SU-DHL-6 (cell line): ENCODE data around the gene TCF21.

Experiments
- H2AFZ ChIP-seq: fragments of 200-600 bp; sonication (generic); 2 replicates; pipeline ENCODE4 v1.6.1; 2014; ENCODE audit warnings: low read depth, mild to moderate bottlenecking, moderate library complexity, mixed read lengths, antibody characterized with exemption, low read length; ENCODE audit not compliant: severe bottlenecking
- H3F3A ChIP-seq: fragments of 200-600 bp; shearing (Covaris generic); 2 replicates; pipeline ENCODE4 v1.6.0; 2016; ENCODE audit warnings: antibody characterized with exemption, mild to moderate bottlenecking; ENCODE audit not compliant: insufficient read depth
- H3K27ac ChIP-seq: fragments of 200-600 bp; sonication (generic); 2 replicates; pipeline ENCODE4 v1.5.1; 2016; ENCODE audit warnings: low read depth, mild to moderate bottlenecking, low read length, moderate library complexity, mixed read lengths
- H3K27me3 ChIP-seq: fragments of 200-600 bp; sonication (generic), shearing (Covaris generic); 2 replicates; pipeline ENCODE4 v1.6.0; 2014; ENCODE audit warnings: mild to moderate bottlenecking, low read length
- H3K36me3 ChIP-seq: fragments of 200-600 bp; sonication (generic); 2 replicates; pipeline ENCODE4 v1.6.1; 2014; ENCODE audit warnings: mild to moderate bottlenecking, low read length, mixed read lengths
- H3K4me2 ChIP-seq: fragments of 300-600, 200-600 bp; shearing (Covaris generic), sonication (generic); 2 replicates; pipeline ENCODE4 v1.6.0; 2014; ENCODE audit warnings: low read length, low read depth, mild to moderate bottlenecking; ENCODE audit not compliant: poor library complexity, severe bottlenecking
- H3K4me3 ChIP-seq: fragments of 200-600 bp; sonication (generic); 2 replicates; pipeline ENCODE4 v1.5.1; 2014; ENCODE audit warnings: antibody characterized with exemption, low read length, mild to moderate bottlenecking, mixed read lengths; ENCODE audit not compliant: insufficient read depth, poor library complexity, severe bottlenecking
- H3K79me2 ChIP-seq: fragments of 200-600 bp; sonication (generic); 2 replicates; pipeline ENCODE4 v1.6.1; 2014; ENCODE audit warnings: mild to moderate bottlenecking, low read length, moderate library complexity; ENCODE audit not compliant: insufficient read depth
- H3K9ac ChIP-seq: fragments of 200-600 bp; sonication (generic); 2 replicates; pipeline ENCODE4 v1.7.0; 2014; ENCODE audit warnings: mild to moderate bottlenecking, low read length
- H3K9me2 ChIP-seq: fragments of 200-600 bp; sonication (generic); replicated peaks from 2 replicates; pipeline ENCODE4 v1.6.1; 2014; ENCODE audit warnings: low read length; ENCODE audit not compliant: insufficient read depth
- H3K9me3 ChIP-seq: fragments of 200-600 bp; sonication (generic); 2 replicates; pipeline ENCODE4 v1.6.1; 2014; ENCODE audit warnings: low read length, mixed read lengths; ENCODE audit not compliant: insufficient read depth
- H4K20me1 ChIP-seq: fragments of 200-600 bp; sonication (generic); 2 replicates; pipeline ENCODE4 v1.6.1; 2014; ENCODE audit warnings: low read depth, mild to moderate bottlenecking, antibody characterized with exemption, low read length, moderate library complexity, mixed read lengths
- CTCF ChIP-seq: fragments of 200-600 bp; sonication (generic); IDR thresholded peaks from one replicate; pipeline ENCODE4 v1.5.1; 2017; ENCODE audit warnings: antibody characterized with exemption, mild to moderate bottlenecking, low read length, moderate library complexity; ENCODE audit not compliant: insufficient read depth, poor library complexity, severe bottlenecking
- EZH2phosphoT487 ChIP-seq: fragments of 200-600 bp; sonication (generic), shearing (Covaris generic); conservative IDR thresholded peaks from 2 replicates; pipeline ENCODE4 v1.6.1; 2018; ENCODE audit warnings: mild to moderate bottlenecking, antibody characterized with exemption, low read length, moderate library complexity, mixed read lengths

Gene TCF21

GRCh38 chr6:133871131-133871530 is 17.8 kb upstream of the TCF21 start:
- Histone ChIP-seq H3K9ac (no peak overlapping the region), H3K27ac (no peak overlapping the region), H2AFZ (no peak overlapping the region), H3K36me3 (no peaks in the 10 kb centered on the region), H3K79me2 (no peaks in the 10 kb centered on the region), H3K27me3 (no peaks in the 10 kb centered on the region), H3K9me3 (no peaks in the 10 kb centered on the region), H3F3A (no peaks in the 10 kb centered on the region), H3K4me3 (no peak overlapping the region), H3K4me2 (no peak overlapping the region), H3K9me2 (no peaks in the 10 kb centered on the region), H4K20me1 (no peaks in the 10 kb centered on the region)
- no peak for TF ChIP-seq CTCF
- no peak for TF ChIP-seq EZH2phosphoT487

- no peaks in the 10 kb centered on the region for H3K9me3 ChIP-seq
- TF ChIP-seq CTCF, result no peak
- no peak for TF ChIP-seq EZH2phosphoT487
- H4K20me1 ChIP-seq, result no peaks in the 10 kb centered on the region
- H3K9me2 ChIP-seq, result no peaks in the 10 kb centered on the region
- H3K36me3 ChIP-seq, result no peaks in the 10 kb centered on the region
- no peaks in the 10 kb centered on the region for H3F3A ChIP-seq
- no peak overlapping the region for H2AFZ ChIP-seq
- H3K27ac ChIP-seq, result no peak overlapping the region
- no peaks in the 10 kb centered on the region for H3K79me2 ChIP-seq
- no peak overlapping the region for H3K9ac ChIP-seq
- H3K27me3 ChIP-seq, result no peaks in the 10 kb centered on the region
- H3K4me2 ChIP-seq, result no peak overlapping the region
- no peak overlapping the region for H3K4me3 ChIP-seq
Observed at GRCh38 chr6:133873538-133873937, 15.4 kb upstream of the TCF21 start.

- TF ChIP-seq EZH2phosphoT487, result no peak
- TF ChIP-seq CTCF, result no peak
- H3K9me3 ChIP-seq, result no peaks in the 10 kb centered on the region
- H3K9me2 ChIP-seq, result no peaks in the 10 kb centered on the region
- no peaks in the 10 kb centered on the region for H3F3A ChIP-seq
- no peak overlapping the region for H2AFZ ChIP-seq
- H3K4me3 ChIP-seq, result no peak overlapping the region
- no peaks in the 10 kb centered on the region for H3K27me3 ChIP-seq
- H4K20me1 ChIP-seq, result no peaks in the 10 kb centered on the region
- no peak overlapping the region for H3K27ac ChIP-seq
- H3K36me3 ChIP-seq, result no peaks in the 10 kb centered on the region
- no peak overlapping the region for H3K4me2 ChIP-seq
- H3K79me2 ChIP-seq, result no peaks in the 10 kb centered on the region
- no peak overlapping the region for H3K9ac ChIP-seq
Observed at GRCh38 chr6:133877116-133877515, 11.8 kb upstream of the TCF21 start.
